Bronchial epithelial cell (primary cell): ENCODE data around the gene FUBP3. TPM values are rescaled to one million over a fixed set of nuclear protein-coding genes. Genes with fewer than 3 reads are reported as not detected.

Experiments used
- DNase-seq: peaks from one replicate; pipeline ENCODE4 v3.0.0-alpha.2; 2010; ENCODE audit warnings: low read depth
- FAIRE-seq: peaks from 2 replicates; lab custom pipeline; 2011; peaks lifted over from hg19 to GRCh38; lab: Jason Lieb, UNC
- H3K27me3 ChIP-seq: 2 replicates; pipeline ENCODE4 v1.5.1; 2011; ENCODE audit warnings: low read length; ENCODE audit not compliant: control insufficient read depth, insufficient read depth
- H3K36me3 ChIP-seq: 2 replicates; pipeline ENCODE4 v1.5.1; 2011; ENCODE audit warnings: low read length; ENCODE audit not compliant: control insufficient read depth, insufficient read depth
- H3K4me3 ChIP-seq: 2 replicates; pipeline ENCODE4 v1.5.1; 2011; ENCODE audit warnings: mild to moderate bottlenecking, low read depth, low read length, control low read depth
- CTCF ChIP-seq: IDR thresholded peaks from 2 replicates; pipeline ENCODE4 v1.5.1; 2011; ENCODE audit warnings: mild to moderate bottlenecking, moderate library complexity, low read length, control low read depth, inconsistent platforms; ENCODE audit not compliant: insufficient read depth, severe bottlenecking
- total RNA-seq: library from RNA; depleted of rRNA; stranded (reverse); fragments of >200 nt; gene quantifications from 2 replicates; pipeline ENCODE4 v1.2.1, GENCODE V29; 2014

The FUBP3 gene
- total RNA-seq, 1 donor from 2014 or later = 45.8 TPM

GRCh38 chr9:130672466-130672865, 93.1 kb downstream of the FUBP3 start:
- H3K36me3 ChIP-seq = no peaks in the 10 kb centered on the region
- no peak for DNase-seq
- no peak overlapping the region for H3K4me3 ChIP-seq
- TF ChIP-seq CTCF = no peak
- H3K27me3 ChIP-seq = peaks cover 7% of the 10 kb centered on the region
- no peak for FAIRE-seq

GRCh38 chr9:130672933-130673615, 93.7 kb downstream of the FUBP3 start:
- no peak for DNase-seq
- Histone ChIP-seq H3K36me3 (no peaks in the 10 kb centered on the region), H3K27me3 (peaks cover under 1% of the 10 kb centered on the region), H3K4me3 (no peak overlapping the region)
- no peak for TF ChIP-seq CTCF
- no peak for FAIRE-seq

- DNase-seq (no peak), FAIRE-seq (no peak)
- Histone ChIP-seq H3K36me3 (no peaks in the 10 kb centered on the region), H3K4me3 (no peak overlapping the region), H3K27me3 (no peaks in the 10 kb centered on the region)
- no peak for TF ChIP-seq CTCF
Measured at GRCh38 chr9:130675396-130675795, 96.0 kb downstream of the FUBP3 start.

GRCh38 chr9:130677252-130677651, 97.9 kb downstream of the FUBP3 start:
- FAIRE-seq = no peak

GRCh38 chr9:130680836-130681768, 101.7 kb downstream of the FUBP3 start:
- Histone ChIP-seq H3K27me3 (peaks cover 2% of the 10 kb centered on the region), H3K4me3 (peak overlapping the region; percentile 53), H3K36me3 (no peaks in the 10 kb centered on the region)
- DNase-seq (peak; percentile 74), FAIRE-seq (no peak)
- TF ChIP-seq CTCF = no peak

More at GRCh38 chr9:130677252-130677651, 97.9 kb downstream of the FUBP3 start:
- H3K4me3 ChIP-seq = no peak overlapping the region
- peaks cover 2% of the 10 kb centered on the region for H3K27me3 ChIP-seq
- TF ChIP-seq CTCF = no peak
- no peak for DNase-seq
- H3K36me3 ChIP-seq = no peaks in the 10 kb centered on the region
